Nephron progenitor cell (in vitro differentiated cells): ENCODE results near the gene SYCN.

ENCODE experiments used
- DNase-seq: peaks from one replicate; pipeline ENCODE4 v3.0.0; 2021
- H3K27ac Mint-ChIP-seq: 2 replicates; pipeline ENCODE4 v1.8.0; 2021; ENCODE audit warnings: mild to moderate bottlenecking, moderate library complexity, mixed read lengths
- H3K27me3 Mint-ChIP-seq: 2 replicates; pipeline ENCODE4 v1.8.0; 2021; ENCODE audit warnings: mild to moderate bottlenecking, low read depth, mixed read lengths; ENCODE audit not compliant: poor library complexity
- H3K36me3 Mint-ChIP-seq: 2 replicates; pipeline ENCODE4 v1.8.0; 2021; ENCODE audit warnings: low read depth, mixed read lengths
- H3K4me1 Mint-ChIP-seq: 2 replicates; pipeline ENCODE4 v1.8.0; 2021; ENCODE audit warnings: mixed read lengths
- H3K4me3 Mint-ChIP-seq: 2 replicates; pipeline ENCODE4 v1.8.0; 2021; ENCODE audit warnings: mild to moderate bottlenecking, moderate library complexity, mixed read lengths
- H3K9me3 Mint-ChIP-seq: 2 replicates; pipeline ENCODE4 v1.8.0; 2021; ENCODE audit warnings: mild to moderate bottlenecking, moderate library complexity, mixed read lengths
- CTCF ChIP-seq: fragments of 200-600 bp; sonication (generic); IDR thresholded peaks from 2 replicates; pipeline ENCODE4 v1.5.0; 2021; ENCODE audit warnings: antibody characterized with exemption

Gene SYCN

GRCh38 chr19:39192846-39193245, 11.2 kb downstream of the SYCN start:
- H3K36me3 Mint-ChIP-seq = no peaks in the 10 kb centered on the region
- H3K4me3 Mint-ChIP-seq = no peak overlapping the region
- no peak for DNase-seq
- H3K27ac Mint-ChIP-seq = no peak overlapping the region
- H3K27me3 Mint-ChIP-seq = peaks cover 54% of the 10 kb centered on the region
- no peaks in the 10 kb centered on the region for H3K9me3 Mint-ChIP-seq
- peaks cover 48% of the 10 kb centered on the region for H3K4me1 Mint-ChIP-seq
- TF ChIP-seq CTCF = no peak

- H3K9me3 Mint-ChIP-seq = no peaks in the 10 kb centered on the region
- no peak for TF ChIP-seq CTCF
- peaks cover 37% of the 10 kb centered on the region for H3K27me3 Mint-ChIP-seq
- H3K4me1 Mint-ChIP-seq = peaks cover 40% of the 10 kb centered on the region
- no peak for DNase-seq
- H3K36me3 Mint-ChIP-seq = no peaks in the 10 kb centered on the region
- no peak overlapping the region for H3K4me3 Mint-ChIP-seq
- H3K27ac Mint-ChIP-seq = no peak overlapping the region
Measured at GRCh38 chr19:39190768-39191167, 13.3 kb downstream of the SYCN start.

GRCh38 chr19:39188960-39189359, 15.1 kb downstream of the SYCN start:
- Mint-ChIP-seq H3K9me3 (no peaks in the 10 kb centered on the region), H3K27ac (no peak overlapping the region), H3K4me3 (no peak overlapping the region), H3K27me3 (peaks cover 19% of the 10 kb centered on the region), H3K36me3 (no peaks in the 10 kb centered on the region), H3K4me1 (peaks cover 30% of the 10 kb centered on the region)
- no peak for DNase-seq
- no peak for TF ChIP-seq CTCF

GRCh38 chr19:39187552-39187943, 16.5 kb downstream of the SYCN start:
- Mint-ChIP-seq H3K9me3 (no peaks in the 10 kb centered on the region), H3K27ac (no peak overlapping the region), H3K36me3 (peaks cover 7% of the 10 kb centered on the region), H3K27me3 (peaks cover 12% of the 10 kb centered on the region), H3K4me3 (no peak overlapping the region), H3K4me1 (peaks cover 19% of the 10 kb centered on the region)
- no peak for DNase-seq
- TF ChIP-seq CTCF = no peak

GRCh38 chr19:39186391-39186790, 17.7 kb downstream of the SYCN start:
- no peak for TF ChIP-seq CTCF
- Mint-ChIP-seq H3K27me3 (peaks cover 12% of the 10 kb centered on the region), H3K36me3 (peaks cover 13% of the 10 kb centered on the region), H3K4me1 (peaks cover 25% of the 10 kb centered on the region), H3K4me3 (no peak overlapping the region), H3K9me3 (no peaks in the 10 kb centered on the region), H3K27ac (no peak overlapping the region)
- DNase-seq = no peak

GRCh38 chr19:39183104-39183503, 21.0 kb downstream of the SYCN start:
- H3K27me3 Mint-ChIP-seq = peaks cover 9% of the 10 kb centered on the region
- no peak overlapping the region for H3K27ac Mint-ChIP-seq

More at GRCh38 chr19:39183104-39183503, 21.0 kb downstream of the SYCN start:
- H3K9me3 Mint-ChIP-seq = no peaks in the 10 kb centered on the region
- no peak overlapping the region for H3K4me3 Mint-ChIP-seq
- H3K36me3 Mint-ChIP-seq = peaks cover 17% of the 10 kb centered on the region
- DNase-seq = no peak
- peaks cover 16% of the 10 kb centered on the region for H3K4me1 Mint-ChIP-seq
- no peak for TF ChIP-seq CTCF
